Endodermal cell (in vitro differentiated cells): ENCODE data around the gene KIR3DL1. TPM values are rescaled to one million over a fixed set of nuclear protein-coding genes. Genes with fewer than 3 reads are reported as not detected.
"Not testable (repeated sequence)": the region's sequence is repeated elsewhere in the genome, so short reads cannot be mapped to it uniquely, and the experiment has no call there.

Experiments
- DNase-seq: peaks from one replicate; pipeline ENCODE4 v3.0.0-alpha.2; 2017
- H3K27ac ChIP-seq: 2 replicates; pipeline ENCODE4 v1.5.1; 2013; ENCODE audit warnings: mild to moderate bottlenecking, low read depth, low read length, moderate library complexity
- H3K27me3 ChIP-seq: 2 replicates; pipeline ENCODE4 v1.6.1; 2013; ENCODE audit warnings: mild to moderate bottlenecking, low read length, moderate library complexity; ENCODE audit not compliant: insufficient read depth, control insufficient read depth, poor library complexity, severe bottlenecking
- H3K36me3 ChIP-seq: 2 replicates; pipeline ENCODE4 v1.7.0; 2013; ENCODE audit warnings: mild to moderate bottlenecking, low read length, moderate library complexity; ENCODE audit not compliant: control insufficient read depth, insufficient read depth
- H3K4me1 ChIP-seq: one replicate; pipeline ENCODE4 v1.7.0; 2013; ENCODE audit warnings: low read length; ENCODE audit not compliant: control insufficient read depth, insufficient read depth
- H3K4me3 ChIP-seq: 2 replicates; pipeline ENCODE4 v1.5.1; 2013; ENCODE audit warnings: mild to moderate bottlenecking, low read length, moderate library complexity
- H3K9ac ChIP-seq: 2 replicates; pipeline ENCODE4 v1.6.1; 2013; ENCODE audit warnings: mild to moderate bottlenecking, low read length, moderate library complexity; ENCODE audit not compliant: poor library complexity, severe bottlenecking; ENCODE audit errors: extremely low read depth
- H3K9me3 ChIP-seq: 2 replicates; pipeline ENCODE4 v1.6.1; 2013; ENCODE audit warnings: mild to moderate bottlenecking, low read length, moderate library complexity; ENCODE audit not compliant: control insufficient read depth
- H3K27ac Mint-ChIP-seq: 2 replicates; pipeline ENCODE4 v1.8.0; 2020; ENCODE audit warnings: mixed read lengths
- H3K27me3 Mint-ChIP-seq: 2 replicates; pipeline ENCODE4 v1.8.0; 2021; ENCODE audit warnings: mild to moderate bottlenecking, mixed read lengths; ENCODE audit not compliant: insufficient read depth
- H3K36me3 Mint-ChIP-seq: 2 replicates; pipeline ENCODE4 v1.8.0; 2020; ENCODE audit warnings: low read depth, mixed read lengths
- H3K4me1 Mint-ChIP-seq: 2 replicates; pipeline ENCODE4 v1.8.0; 2020; ENCODE audit warnings: mixed read lengths
- H3K4me3 Mint-ChIP-seq: 2 replicates; pipeline ENCODE4 v1.8.0; 2020; ENCODE audit warnings: mild to moderate bottlenecking, moderate library complexity, mixed read lengths
- H3K9me3 Mint-ChIP-seq: 2 replicates; pipeline ENCODE4 v1.8.0; 2020; ENCODE audit warnings: mild to moderate bottlenecking, mixed read lengths
- WGBS, 2 experiments: methylation state at CpG; one replicate each; pipeline versions ENCODE4 v1.1.5 to v1.1.7; 2013; ENCODE audit warnings: missing lambda C conversion rate in 2 of 2, mixed read lengths in 1 of 2; ENCODE audit not compliant: insufficient coverage in 1 of 2, insufficient read length in 1 of 2; 5-methylcytosine and 5-hydroxymethylcytosine counted together
- total RNA-seq, 2 donors: library from RNA; stranded (reverse); fragmentation: NEBNext Ultra II Directional in 1 of 2; extraction: Animal tissue kit (Norgen Biotek cat#: 25700) in 1 of 2; gene quantifications; 2 replicates in 1 of 2; 3 replicates in 1 of 2; pipeline ENCODE4 v1.2.1, GENCODE V29; 2021

Gene KIR3DL1
- total RNA-seq, 2 donors from 2014 or later, result not detected

- H3K36me3 ChIP-seq, H3K36me3 Mint-ChIP-seq, H3K27me3 Mint-ChIP-seq, H3K9me3 ChIP-seq, H3K27ac Mint-ChIP-seq, H3K9ac ChIP-seq, DNase-seq, H3K4me1 Mint-ChIP-seq, H3K4me3 ChIP-seq, H3K4me1 ChIP-seq, H3K27me3 ChIP-seq, H3K27ac ChIP-seq, H3K4me3 Mint-ChIP-seq: not testable (repeated sequence)
- 73 to 90% methylated on average over 2 to 7 of the region's 8 CpGs for WGBS, 2 experiments
- H3K9me3 Mint-ChIP-seq, result peaks cover 91% of the 10 kb centered on the region
Measured at GRCh38 chr19:54775830-54776229, 40.4 kb upstream of the KIR3DL1 start.

DNA sequence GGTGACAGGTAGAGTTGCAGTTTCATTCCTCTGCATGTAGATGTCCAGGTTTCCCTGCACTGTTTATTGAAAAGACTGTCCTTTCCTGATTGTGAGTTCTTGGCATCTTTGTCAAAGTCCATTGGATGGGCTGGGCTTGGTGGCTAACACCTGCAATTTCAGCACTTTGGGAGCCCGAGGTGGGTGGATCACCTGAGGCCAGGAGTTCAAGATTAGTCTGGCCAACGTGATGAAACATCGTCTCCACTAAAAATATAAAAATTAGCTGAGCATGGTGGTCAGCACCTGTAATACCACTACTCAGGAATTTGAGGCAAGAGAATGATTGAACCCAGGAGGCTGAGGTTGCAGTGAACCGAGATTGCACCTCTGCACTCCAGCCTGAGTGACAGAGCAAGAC lies 38.4 kb upstream of the KIR3DL1 start:
- not testable (repeated sequence) for H3K4me1 ChIP-seq, H3K4me3 ChIP-seq, H3K9ac ChIP-seq, H3K4me1 Mint-ChIP-seq, H3K36me3 ChIP-seq, H3K9me3 ChIP-seq, H3K27me3 Mint-ChIP-seq, H3K27ac Mint-ChIP-seq, DNase-seq, H3K36me3 Mint-ChIP-seq, H3K27me3 ChIP-seq, H3K4me3 Mint-ChIP-seq, H3K27ac ChIP-seq
- H3K9me3 Mint-ChIP-seq, result peaks cover 88% of the 10 kb centered on the region
- WGBS, 2 experiments, result 29 to 55% methylated on average over 1 to 4 of the region's 4 CpGs

GRCh38 chr19:54778896-54779295 lies 37.4 kb upstream of the KIR3DL1 start:
- H3K27ac Mint-ChIP-seq, H3K4me1 Mint-ChIP-seq, DNase-seq, H3K27me3 ChIP-seq, H3K9ac ChIP-seq, H3K27me3 Mint-ChIP-seq, H3K4me3 ChIP-seq, H3K9me3 ChIP-seq, H3K4me1 ChIP-seq, H3K4me3 Mint-ChIP-seq, H3K36me3 Mint-ChIP-seq, H3K36me3 ChIP-seq, H3K27ac ChIP-seq: not testable (repeated sequence)
- H3K9me3 Mint-ChIP-seq, result peaks cover 87% of the 10 kb centered on the region
- WGBS, 2 experiments, result 60% methylated on average over 5 of the region's 7 CpGs; no CpG with 5 or more reads in 1 of the 2 experiments

DNA sequence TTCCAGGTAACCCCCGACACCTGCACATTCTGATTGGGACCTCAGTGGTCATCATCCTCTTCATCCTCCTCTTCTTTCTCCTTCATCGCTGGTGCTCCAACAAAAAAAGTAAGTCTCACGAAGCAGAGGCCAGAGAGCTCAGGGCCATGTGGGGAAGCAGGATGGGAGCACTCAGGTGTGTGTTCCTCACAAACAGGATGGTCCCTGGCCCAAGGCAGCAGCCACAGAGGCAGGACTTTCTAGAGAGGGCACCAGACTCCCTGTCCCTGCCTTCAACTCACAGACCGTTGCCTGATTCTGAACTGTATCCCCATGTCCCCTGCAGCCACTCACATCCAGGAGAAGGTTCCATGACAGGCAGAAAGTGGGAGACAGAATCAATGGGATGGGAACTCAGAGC lies 33.4 kb upstream of the KIR3DL1 start:
- H3K36me3 Mint-ChIP-seq, H3K4me1 Mint-ChIP-seq: not testable (repeated sequence)

GRCh38 chr19:54786091-54786723 lies 30.1 kb upstream of the KIR3DL1 start:
- not testable (repeated sequence) for H3K4me1 ChIP-seq, H3K9me3 ChIP-seq, H3K4me1 Mint-ChIP-seq, H3K27me3 Mint-ChIP-seq, H3K4me3 Mint-ChIP-seq, H3K27ac Mint-ChIP-seq, H3K27ac ChIP-seq, DNase-seq, H3K36me3 Mint-ChIP-seq, H3K27me3 ChIP-seq, H3K4me3 ChIP-seq, H3K9ac ChIP-seq, H3K36me3 ChIP-seq
- H3K9me3 Mint-ChIP-seq, result peaks cover 92% of the 10 kb centered on the region
- WGBS, 2 experiments, result 80 to 84% methylated on average over 9 to 24 of the region's 24 CpGs

More for the DNA sequence above, 33.4 kb upstream of the KIR3DL1 start:
- not testable (repeated sequence) for H3K27ac ChIP-seq, H3K9ac ChIP-seq, H3K4me3 ChIP-seq, H3K27ac Mint-ChIP-seq, H3K4me1 ChIP-seq, H3K27me3 ChIP-seq, H3K9me3 ChIP-seq, H3K36me3 ChIP-seq, DNase-seq, H3K4me3 Mint-ChIP-seq, H3K27me3 Mint-ChIP-seq
- H3K9me3 Mint-ChIP-seq, result peaks cover 82% of the 10 kb centered on the region
- WGBS, 2 experiments, result 52% methylated on average over 3 of the region's 4 CpGs; no CpG with 5 or more reads in 1 of the 2 experiments

DNA sequence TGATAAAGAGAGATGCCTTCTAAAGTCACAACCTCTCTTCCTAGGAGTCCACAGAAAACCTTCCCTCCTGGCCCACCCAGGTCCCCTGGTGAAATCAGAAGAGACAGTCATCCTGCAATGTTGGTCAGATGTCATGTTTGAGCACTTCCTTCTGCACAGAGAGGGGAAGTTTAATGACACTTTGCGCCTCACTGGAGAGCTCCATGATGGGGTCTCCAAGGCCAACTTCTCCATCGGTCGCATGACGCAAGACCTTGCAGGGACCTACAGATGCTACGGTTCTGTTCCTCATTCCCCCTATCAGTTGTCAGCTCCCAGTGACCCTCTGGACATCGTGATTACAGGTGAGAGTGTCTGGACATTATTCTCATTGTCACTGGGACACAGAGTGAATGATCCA lies 28.1 kb upstream of the KIR3DL1 start:
- not testable (repeated sequence) for H3K4me3 ChIP-seq, H3K4me3 Mint-ChIP-seq, H3K36me3 ChIP-seq, H3K4me1 ChIP-seq, H3K4me1 Mint-ChIP-seq, H3K27me3 Mint-ChIP-seq, H3K27ac ChIP-seq, H3K27me3 ChIP-seq, H3K27ac Mint-ChIP-seq, DNase-seq, H3K36me3 Mint-ChIP-seq, H3K9ac ChIP-seq
- WGBS, 2 experiments, result 77 to 83% methylated on average over 5 to 6 of the region's 6 CpGs
- H3K9me3 Mint-ChIP-seq, result peaks cover 92% of the 10 kb centered on the region
- peaks cover 22% of the 10 kb centered on the region for H3K9me3 ChIP-seq
